ENCODE results near the gene RNF222.

- TF ChIP-seq CTCF (optimal IDR thresholded peaks at IDR 0.05 in 1 of 3, IDR thresholded peaks at IDR 0.05 in 1 of 3, conservative IDR thresholded peaks at IDR 0.05 in 1 of 3; ENCODE audit: extremely low read depth in 1 of 3, insufficient read depth in 2 of 3, low read length in 3 of 3) (no peak), EZH2 (IDR thresholded peaks at IDR 0.05; ENCODE audit: low read length) (no peak)
Measured at GRCh38 chr17:8368193-8368592, 29.4 kb downstream of the RNF222 start.
